A204.1 (cell line): Measurements from ENCODE around the gene XYLT2.
"Not testable (repeated sequence)": the region's sequence is repeated elsewhere in the genome, so short reads cannot be mapped to it uniquely, and the experiment has no call there.

ENCODE experiments used
- FAIRE-seq: peaks from 2 replicates; lab custom pipeline; 2012; peaks lifted over from hg19 to GRCh38; lab: Jason Lieb, UNC

The XYLT2 gene

GRCh38 chr17:50345432-50346312 is at the start of gene XYLT2:
XYLT2 (plus strand) TSS chr17:50346126; CDS start chr17:50346141, 15 bp downstream.
- FAIRE-seq = no peak

DNA sequence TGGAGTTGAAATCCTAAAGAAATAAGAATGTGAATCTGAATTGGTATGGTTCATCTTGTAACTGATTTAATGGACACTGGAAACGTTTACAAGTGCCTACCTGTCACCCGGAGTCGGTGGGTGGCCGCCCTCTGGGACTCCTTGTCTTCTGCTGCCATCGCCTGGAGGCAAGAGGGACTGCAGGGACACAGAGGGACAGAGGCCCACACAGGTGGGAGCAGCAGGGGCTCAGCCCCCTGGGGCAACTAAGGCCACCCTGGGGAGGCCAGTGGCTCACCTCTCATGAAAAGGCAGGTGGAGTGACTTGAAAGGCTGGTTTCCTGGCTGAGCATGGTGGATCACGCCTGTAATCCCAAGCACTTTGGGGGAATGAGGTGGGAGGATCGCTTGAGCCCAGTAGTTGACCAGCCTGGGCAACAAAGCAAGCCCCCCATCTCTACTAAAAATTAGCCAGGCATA is 48.5 kb upstream of the XYLT2 start:
- FAIRE-seq = no peak

- FAIRE-seq = no peak
Observed at GRCh38 chr17:50298018-50298417, 47.9 kb upstream of the XYLT2 start.

DNA sequence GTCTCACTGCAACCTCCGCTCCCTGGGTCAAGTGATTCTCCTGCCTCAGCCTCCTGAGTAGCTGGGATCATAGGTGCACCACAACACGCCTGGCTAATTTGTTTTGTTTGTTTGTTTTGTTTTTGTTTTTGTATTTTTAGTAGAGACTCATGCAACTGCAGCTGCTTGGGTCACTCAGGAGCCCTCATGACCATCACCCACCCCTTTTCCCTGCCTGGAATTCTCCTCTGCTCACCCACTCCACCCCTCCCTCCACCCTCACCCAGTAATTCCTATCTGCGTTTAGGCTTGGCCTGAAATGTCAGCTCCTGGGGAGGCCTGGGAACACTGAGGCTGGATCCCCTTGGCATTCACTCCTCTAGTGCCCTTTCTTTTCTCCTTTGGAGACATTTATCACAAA is 46.1 kb upstream of the XYLT2 start:
- no peak for FAIRE-seq

DNA sequence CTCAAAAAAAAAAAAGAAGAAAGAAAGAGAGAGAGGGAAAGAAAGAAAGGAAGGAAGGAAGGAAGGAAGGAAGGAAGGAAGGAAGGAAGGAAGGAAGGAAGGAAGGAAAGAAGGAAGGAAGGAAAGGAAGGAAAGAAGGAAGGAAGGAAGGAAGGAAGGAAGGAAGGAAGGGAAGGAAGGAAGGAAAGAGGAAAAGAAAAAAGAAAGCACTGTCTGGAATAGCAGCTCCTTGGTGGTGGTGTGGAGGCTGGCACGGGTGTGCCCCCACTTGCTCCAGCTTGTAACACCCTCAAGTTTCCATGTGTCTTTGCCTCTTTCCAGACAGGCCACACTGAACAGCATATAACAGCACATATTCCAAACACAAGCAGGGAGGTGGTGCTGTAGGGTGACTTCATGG is 45.1 kb upstream of the XYLT2 start:
- not testable (repeated sequence) for FAIRE-seq

DNA sequence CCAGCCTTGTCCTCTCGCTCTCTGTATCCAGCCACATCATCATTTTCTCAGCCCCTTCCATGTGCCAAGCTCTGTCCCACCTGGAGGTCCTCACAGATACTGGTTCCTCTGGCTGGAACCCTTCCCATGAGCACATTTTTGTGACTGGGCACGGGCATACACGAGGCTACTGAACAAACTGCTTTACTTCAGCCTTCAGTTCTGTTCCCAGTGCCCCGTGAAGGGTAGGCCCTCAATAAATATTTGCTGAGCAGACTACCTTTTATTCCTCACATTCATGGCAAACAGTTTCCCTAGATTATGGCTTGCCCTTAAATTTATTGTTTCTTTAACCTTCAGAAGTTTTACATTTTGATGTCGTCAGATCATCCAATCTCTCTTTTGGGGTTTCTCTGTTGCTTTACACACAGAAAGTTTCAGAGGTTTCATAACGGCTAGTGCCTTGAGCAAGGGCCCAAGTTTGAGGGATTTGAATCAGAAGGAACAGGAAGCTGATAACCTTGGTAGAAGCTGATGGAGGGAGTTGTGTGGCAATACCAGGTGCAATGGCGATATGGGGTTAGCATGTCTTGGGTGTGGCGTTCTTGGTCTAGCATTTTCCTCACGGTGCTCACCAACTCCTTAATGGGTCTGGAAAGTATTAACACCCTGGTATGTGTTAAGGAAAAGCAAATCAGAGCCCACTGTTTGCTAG is 43.9 kb upstream of the XYLT2 start:
- FAIRE-seq = no peak

GRCh38 chr17:50303051-50303450 is 42.9 kb upstream of the XYLT2 start:
- FAIRE-seq = no peak

DNA sequence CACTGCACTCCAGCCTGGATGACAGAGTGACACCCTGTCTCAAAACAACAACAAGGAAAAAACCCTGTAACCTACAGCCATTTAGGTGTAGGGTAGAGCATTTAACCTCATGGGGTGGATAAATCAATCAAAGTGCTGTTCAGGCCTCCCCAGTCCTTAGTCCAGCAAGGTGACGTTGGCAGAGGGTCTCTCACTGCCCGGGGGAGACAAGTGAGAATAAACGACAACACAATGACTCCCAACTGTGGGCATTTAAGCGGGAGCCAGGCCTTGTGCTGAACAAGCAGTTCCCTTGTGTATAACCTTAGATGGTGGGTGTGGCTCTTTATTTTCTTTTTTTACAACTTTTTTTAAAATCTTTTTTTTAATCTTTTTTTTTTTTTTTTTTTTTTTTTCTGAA is 42.3 kb upstream of the XYLT2 start:
- no peak for FAIRE-seq

DNA sequence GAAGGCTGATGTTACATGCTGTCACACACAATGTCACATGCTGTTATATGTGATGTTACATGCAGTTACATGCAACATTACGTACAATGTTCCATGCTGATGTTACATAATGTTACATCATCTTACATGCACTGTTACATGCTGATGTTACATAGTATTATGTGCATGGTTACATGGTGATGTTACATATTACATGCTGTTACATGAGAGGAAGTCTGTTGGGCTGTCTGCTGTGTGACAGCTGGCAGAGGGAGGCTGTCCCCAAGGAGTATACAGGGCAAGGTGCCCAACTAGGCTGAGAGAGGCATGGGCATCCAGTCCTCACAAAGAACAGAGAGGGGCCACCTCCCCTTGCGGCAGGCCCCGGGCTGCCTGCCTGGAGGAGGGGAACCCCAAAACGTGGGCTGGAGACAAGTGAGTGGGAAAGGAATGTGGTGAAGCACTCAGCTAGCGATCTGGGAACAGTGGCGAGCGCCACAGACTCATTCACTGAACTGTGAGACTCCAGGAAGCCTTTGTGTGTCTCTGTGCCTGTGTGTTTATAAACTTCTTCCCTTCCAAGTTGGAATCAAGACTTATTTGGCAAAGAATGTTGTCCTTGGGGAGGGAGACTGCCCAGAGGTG is 41.0 kb upstream of the XYLT2 start:
- FAIRE-seq = no peak

DNA sequence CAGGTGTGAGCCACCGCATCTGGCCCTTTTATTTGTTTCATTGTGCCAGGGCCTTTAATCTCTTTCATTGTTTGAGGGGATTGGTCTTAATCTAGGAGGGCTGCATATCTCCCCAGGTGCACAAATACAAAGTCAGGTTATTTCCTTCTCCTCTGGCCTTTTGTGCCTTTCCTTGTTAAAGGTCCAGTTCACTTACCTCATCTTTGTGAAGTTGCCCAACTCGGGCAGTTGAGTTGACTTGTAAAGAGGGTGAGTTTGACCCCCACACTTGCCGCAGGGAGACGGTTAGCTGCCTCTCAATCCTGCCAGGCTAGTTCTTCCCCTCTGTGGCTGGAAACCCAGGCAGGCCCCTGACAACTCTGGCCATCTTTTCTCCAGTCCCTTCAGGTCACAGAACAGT is 38.3 kb upstream of the XYLT2 start:
- FAIRE-seq = no peak

GRCh38 chr17:50308666-50309065 is 37.3 kb upstream of the XYLT2 start:
- no peak for FAIRE-seq

- no peak for FAIRE-seq
Observed at GRCh38 chr17:50310455-50311111, 35.3 kb upstream of the XYLT2 start.

- FAIRE-seq = no peak
Observed at GRCh38 chr17:50311112-50311460, 34.8 kb upstream of the XYLT2 start.

GRCh38 chr17:50311483-50311882 is 34.4 kb upstream of the XYLT2 start:
- no peak for FAIRE-seq

GRCh38 chr17:50312308-50312707 is 33.6 kb upstream of the XYLT2 start:
- FAIRE-seq = no peak

DNA sequence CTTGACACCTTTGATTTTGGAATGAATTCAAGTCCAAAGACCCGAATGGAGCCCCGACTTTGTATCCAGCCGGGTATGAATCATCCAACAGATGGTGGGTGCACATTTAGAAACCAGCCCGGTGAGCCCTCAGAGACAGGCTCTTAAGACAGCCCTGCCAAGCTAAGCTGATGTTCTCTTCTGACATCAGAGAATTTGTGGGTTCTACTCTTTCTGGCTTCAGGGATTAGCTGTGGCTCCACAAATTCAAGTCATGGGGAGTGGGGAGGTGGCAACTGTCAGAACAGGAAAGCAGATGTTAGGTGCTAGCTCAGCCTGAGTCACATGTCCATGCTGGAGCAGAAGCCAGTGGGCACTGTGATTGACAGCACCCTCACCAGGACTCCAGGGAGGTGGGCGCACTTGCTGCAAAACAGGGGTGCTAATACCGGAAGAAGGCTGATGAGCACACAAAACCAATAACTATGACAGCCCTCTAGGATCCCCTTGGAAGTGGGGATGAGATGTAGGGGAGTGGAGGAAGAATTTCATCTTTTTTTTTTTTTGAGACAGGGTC is 31.4 kb upstream of the XYLT2 start:
- no peak for FAIRE-seq

GRCh38 chr17:50316016-50316587 is 29.8 kb upstream of the XYLT2 start:
- FAIRE-seq = no peak

DNA sequence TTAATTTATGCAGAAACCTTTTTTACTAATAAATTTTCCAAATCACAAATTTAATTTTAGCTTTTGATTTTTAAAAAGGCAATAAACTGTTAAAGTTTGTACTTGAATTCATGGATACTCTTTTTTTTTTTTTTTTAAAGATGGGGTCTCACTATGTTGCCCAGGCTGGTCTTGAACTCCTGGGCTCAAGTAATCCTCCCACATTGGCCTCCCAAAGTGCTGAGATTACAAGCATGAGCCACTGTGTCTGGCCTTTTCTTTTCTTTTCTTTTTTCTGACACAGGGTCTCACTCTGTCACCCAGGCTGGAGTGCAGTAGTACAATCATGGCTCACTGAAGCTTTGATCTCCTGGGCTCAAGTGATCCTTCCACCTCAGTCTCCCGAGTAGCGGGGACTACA is 29.3 kb upstream of the XYLT2 start:
- FAIRE-seq = not testable (repeated sequence)

DNA sequence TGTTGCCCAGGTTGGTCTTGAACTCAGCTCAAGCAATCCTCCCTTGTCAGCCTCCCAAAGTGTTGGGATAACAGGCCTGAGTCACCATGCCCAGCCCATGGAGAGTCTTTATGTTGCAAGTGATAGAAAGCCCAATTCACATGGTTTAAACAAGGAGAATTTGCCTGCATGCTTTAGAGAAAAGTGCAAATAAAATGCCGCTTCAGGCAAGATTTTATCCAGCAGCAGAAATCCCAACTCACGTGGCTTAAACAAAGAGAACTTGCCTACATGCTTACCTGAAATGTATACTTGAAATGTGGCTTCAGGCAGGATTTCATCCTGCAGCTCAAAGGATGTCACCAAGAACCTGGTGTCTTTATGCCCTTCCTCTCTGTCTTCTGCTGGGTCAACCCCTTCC is 28.8 kb upstream of the XYLT2 start:
- FAIRE-seq = no peak

DNA sequence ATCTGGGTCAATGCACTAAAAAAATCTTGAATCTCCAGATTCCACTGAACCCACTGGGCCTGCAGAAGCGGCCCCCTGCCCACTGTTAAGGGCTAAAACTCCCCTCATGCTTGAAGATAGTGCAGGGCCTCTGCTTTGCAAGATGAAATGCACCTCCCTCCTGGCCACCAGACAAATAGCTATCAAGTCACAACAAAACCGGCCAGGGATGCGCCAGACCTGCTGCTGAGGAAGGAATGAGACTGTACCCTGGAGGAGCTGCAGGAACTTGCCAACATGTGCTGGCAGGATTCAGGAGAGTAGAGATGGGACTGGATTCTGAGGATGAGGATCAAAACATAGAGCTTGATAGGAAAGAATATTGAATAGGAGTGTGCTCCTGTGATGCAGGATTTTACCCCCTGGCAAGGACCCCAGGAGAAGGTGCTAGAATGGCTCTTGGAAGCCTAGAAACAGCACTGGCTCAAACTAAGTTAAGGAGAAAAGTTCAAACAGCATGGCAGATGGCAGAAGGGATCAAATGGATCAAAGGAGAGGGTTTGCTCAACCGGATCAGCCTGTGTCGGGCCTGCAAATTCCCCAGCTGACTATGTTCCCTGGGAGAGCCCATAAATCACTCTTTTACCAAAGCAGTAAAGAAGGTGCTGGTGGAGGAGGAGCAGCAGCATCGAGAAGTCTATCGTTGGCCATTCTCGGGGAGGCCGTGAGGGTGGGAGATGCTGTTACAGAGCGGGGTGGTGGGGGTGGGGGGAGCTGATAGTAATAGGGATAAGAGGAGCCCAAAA is 27.2 kb upstream of the XYLT2 start:
- no peak for FAIRE-seq

DNA sequence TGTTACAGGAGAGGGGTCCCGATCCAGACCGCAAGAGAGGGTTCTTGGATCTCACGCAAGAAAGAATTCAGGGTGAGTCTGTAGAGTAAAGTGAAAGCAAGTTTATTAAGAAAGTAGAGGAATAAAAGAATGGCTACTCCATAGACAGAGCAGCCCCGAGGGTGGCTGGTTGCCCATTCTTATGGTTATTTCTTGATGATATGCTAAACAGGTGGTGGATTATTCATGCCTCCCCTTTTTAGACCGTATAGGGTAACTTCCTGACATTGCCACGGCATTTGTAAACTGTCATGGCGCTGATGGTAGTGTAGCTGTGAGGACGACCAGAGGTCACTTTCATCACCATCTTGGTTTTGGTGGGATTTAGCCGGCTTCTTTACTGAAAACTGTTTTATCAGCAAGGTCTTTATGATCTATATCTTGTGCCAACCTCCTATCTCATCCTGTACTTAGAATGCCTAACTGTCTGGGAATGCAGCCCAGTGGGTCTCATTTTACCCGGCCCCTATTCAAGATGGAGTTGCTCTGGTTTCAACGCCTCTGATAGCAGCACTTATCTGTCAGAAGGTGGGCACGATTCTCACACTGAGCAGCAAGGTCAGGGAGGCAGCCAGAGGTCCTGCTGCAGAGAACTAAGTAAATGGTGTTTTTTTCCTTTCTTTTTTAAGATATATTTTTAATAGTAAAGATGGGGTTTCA is 26.5 kb upstream of the XYLT2 start:
- no peak for FAIRE-seq
